GM18873 (cell line): ENCODE results near the gene NTMT1.
"Not testable (repeated sequence)": the region's sequence is repeated elsewhere in the genome, so short reads cannot be mapped to it uniquely, and the experiment has no call there.

Experiments used
- ATAC-seq: cut with Tn5 transposase; IDR thresholded peaks from one replicate; pipeline ENCODE4 v1.9.1; 2021; ENCODE audit warnings: mild to moderate bottlenecking, moderate library complexity, moderate number of reproducible peaks; ENCODE audit not compliant: unreplicated experiment, low FRiP score

Gene NTMT1

GRCh38 chr9:129649726-129650679 lies 24.0 kb downstream of the NTMT1 start:
- ATAC-seq, result no peak

- no peak for ATAC-seq
Measured at GRCh38 chr9:129650680-129651235, 24.8 kb downstream of the NTMT1 start.

DNA sequence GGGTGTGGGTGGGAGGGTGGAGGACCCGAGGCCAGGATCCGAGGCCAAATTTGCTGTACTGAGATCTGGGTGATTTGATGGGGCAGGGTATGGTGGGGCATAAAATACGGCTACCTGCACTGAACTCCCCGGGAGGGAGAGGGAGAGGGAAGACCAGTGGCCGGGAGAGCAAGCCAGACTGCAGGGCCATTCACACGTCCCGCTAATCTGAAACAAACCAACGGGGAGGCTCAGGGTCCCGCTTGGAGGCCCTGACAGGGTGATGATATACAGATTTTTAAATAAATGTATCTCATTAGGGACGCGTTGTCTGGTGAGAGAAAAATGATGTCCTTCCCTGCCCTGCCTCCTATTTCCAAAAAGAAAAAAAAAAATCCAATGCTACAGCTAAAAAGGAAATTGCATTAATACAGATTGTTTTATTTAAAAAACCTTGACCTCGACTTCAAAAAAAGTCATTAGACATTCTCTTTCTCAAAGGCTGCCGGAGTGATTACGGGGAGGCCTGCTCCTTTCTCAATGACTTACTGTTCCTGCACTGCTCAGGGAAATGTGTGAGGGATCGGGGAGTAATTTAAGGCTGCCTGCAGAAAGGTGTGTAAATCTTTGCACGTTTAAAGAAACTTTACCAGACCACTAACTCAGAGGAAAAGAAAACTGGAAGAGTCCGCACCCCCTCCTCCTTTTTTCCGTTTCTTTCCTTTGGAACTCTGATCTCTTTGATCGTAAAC lies 28.0 kb downstream of the NTMT1 start:
- ATAC-seq, result no peak

GRCh38 chr9:129654554-129655040 lies 28.6 kb downstream of the NTMT1 start:
- ATAC-seq, result no peak

DNA sequence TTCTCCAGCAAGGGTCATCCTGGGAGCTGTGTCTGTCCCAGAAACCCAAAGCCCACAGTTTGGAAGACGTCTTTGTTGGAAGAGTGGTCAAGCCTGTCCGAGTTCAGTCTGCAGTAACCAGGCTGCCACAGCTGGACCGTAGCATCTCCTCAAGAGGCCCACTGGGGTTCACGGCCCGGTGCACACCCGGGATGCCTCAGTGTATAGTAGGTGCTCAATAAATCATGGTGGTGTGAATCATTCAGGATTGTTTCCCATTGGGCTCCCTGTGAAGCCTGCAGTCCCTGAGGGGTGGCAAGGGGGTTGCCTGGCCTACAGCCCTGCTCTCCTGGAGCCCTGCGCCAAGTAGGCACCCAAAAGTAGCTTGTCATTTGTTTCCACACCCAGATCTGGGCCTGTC lies 29.2 kb downstream of the NTMT1 start:
- no peak for ATAC-seq

DNA sequence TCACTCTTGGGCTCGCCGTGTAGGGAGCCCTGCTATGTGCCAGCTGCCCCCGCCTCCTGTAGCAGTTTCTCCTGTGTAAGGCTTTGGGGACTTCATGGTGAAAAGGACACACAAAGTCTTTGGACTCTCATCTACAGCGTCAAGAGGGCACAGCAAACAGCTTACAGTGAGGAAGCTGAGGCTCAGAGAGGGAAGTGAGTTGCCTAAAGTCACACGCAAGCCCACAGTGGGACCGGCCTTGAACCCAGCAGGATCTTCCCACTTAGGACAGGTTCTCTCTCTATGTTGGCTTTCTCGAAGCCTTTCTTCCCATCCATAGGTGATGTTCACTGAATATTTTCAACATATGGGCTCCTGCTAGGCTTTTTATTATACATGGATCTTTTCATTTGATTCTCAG lies 29.7 kb downstream of the NTMT1 start:
- ATAC-seq, result no peak

- ATAC-seq, result no peak
Measured at GRCh38 chr9:129656795-129657390, 30.9 kb downstream of the NTMT1 start.

- ATAC-seq, result no peak
Measured at GRCh38 chr9:129661029-129661428, 35.1 kb downstream of the NTMT1 start.

DNA sequence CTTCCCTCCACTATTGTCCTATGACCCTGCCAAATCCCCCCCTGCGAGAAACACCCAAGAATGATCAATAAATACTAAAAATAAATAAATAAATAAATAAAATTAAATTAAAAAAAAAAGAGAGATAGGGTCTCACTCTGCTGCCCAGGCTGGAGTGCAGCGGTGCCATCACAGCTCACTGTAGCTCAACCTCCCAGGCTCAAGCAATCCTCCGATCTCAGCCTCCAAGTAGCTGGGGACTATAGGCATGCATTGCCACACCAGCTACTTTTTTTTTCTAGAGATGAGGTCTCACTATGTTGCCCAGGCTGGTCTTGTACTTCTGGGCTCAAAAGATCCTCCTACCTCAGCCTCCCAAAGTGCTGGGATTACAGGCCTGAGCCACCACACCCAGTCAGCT lies 36.3 kb downstream of the NTMT1 start:
- ATAC-seq, result not testable (repeated sequence)

- ATAC-seq, result no peak
Measured at GRCh38 chr9:129664746-129665388, 38.9 kb downstream of the NTMT1 start.

DNA sequence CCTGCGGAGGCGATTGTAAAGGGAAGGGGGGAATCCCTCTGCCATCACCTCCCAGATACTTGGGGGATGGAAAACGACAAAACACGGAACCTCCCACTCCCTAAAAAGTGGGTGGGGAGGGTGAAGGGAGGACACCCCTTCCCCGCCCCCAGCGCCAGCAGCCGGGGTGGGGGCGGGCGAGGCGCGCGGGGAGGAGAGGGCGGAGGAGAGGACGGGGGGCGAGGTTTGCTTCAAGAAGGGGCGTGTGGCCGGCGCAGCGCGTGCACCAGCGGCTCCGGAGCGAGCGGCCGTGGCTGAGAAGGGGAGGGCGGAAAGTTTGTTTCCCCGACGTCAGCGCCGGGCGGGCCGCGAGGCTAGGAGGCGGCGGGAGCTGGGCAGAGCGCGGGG lies 39.4 kb downstream of the NTMT1 start, which contains the start of gene PRRX2:
Gene PRRX2 (plus strand): TSS at position 259 of the 387 bp plus-strand sequence. CDS start 221 bp downstream, outside the sequence.
- ATAC-seq, result no peak

DNA sequence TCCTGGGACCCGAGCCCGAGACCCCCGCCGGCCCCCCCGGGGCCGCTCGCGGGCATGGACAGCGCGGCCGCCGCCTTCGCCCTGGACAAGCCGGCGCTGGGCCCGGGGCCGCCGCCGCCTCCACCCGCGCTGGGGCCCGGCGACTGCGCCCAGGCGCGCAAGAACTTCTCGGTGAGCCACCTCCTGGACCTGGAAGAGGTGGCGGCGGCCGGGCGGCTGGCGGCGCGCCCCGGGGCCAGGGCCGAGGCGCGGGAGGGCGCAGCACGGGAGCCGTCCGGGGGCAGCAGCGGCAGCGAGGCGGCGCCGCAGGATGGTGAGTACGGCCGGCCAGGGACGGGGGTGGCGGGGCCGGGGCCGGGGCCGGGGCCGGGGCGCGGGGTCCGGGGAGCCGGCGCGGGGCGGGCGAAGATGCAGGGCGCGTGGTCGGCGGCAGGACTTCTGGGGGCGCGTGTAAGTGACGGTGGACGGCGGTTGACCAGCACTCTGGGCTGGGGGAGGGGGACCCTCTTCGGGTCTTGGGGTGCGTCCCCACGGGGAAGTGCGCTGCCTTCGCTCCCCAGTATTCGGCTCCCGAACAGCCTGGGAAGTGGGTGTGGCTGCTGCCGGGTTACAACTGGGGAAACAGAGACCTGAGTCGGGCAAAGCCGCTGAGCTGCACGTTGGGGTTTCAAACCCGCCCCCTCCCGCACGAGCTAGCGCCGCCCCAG lies 40.0 kb downstream of the NTMT1 start:
- ATAC-seq, result no peak

DNA sequence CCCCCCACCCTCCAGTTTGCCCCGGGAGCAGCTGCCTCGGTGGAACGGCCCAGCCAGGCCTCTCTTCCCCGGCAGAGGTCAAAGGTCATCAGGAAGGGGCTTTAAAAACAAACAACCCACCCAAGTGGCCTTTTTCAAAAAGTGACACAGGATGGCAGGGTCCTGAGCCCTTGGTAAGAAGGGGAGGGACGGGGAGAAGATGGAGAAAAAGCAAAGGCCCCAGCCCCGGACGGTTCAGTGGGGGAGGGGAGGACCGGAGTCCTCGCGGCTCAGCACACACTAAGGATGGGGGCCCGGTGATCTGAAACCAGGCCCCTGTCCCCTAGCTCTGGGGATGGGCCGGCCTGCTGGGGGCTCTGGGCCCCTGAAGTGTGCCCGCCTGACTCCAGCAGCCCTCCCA lies 40.6 kb downstream of the NTMT1 start:
- ATAC-seq, result no peak

DNA sequence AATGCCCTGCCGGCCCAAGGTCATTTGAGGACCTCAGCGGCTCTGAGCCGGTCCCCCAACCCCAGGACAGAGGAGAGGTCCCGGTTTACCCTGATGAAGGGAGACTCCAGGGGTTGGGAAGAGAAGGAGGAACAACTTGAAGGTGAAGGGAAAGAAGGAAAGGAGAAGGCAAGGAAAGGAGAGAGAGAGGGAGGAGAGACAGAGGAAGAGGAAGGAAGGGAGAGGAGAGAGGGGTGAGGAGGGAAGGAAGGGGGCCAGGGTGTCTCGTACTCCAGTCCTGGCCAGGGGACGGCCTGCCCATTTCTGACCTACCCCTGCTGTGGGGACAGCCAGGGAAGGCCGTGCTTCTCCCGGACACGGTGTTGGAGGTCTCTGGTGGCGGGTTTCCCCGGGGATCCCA lies 41.4 kb downstream of the NTMT1 start:
- no peak for ATAC-seq

GRCh38 chr9:129667850-129668249 lies 41.9 kb downstream of the NTMT1 start:
- ATAC-seq, result no peak

DNA sequence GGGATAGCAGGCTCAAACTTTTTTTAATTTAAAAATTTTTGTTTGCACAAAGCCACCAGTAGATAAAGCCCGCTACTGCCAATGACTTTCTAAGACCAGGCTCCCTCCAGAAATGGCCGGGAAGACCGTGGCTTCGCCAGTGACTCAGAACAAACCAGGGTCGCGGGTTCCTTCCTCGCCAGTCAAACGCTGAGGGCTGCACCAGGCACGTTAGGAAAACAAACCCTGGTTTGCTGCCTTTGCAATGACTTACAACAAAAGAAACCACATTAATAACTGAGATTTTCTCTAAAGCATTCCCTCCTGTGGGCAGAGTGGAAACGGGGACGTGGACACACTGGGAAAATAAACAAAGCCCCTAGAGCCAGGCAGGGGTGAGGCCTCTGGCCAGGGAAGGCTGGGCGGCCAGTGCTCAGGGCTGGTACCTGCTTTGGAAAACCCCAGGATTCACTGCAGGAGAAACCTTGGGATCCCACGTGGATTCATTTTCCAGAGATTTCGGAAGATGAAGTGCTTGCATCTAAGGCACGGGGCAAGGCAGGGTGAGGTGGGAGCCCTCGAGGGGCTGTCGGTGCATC lies 43.3 kb downstream of the NTMT1 start:
- ATAC-seq, result no peak

GRCh38 chr9:129669946-129670345 lies 44.0 kb downstream of the NTMT1 start:
- no peak for ATAC-seq

DNA sequence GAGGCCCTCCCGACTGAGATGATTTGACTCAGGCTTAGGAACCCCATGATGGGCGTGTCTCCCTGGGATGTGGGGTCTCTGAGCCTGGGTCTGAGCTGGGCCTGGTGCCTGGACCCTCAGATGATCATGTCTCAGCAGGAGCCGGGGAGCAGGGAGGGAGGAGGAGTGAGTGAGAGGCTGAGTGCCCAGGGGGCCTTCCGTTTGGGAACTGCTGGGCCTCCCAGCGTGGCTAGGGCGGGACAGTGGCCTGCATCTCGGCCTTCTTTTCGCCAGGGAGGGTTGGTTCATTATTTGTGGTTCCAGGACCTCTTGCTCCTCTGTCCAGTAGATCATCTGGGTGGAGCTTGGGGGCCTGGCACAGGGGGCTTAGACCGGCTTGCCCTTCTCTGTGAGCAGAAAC lies 45.1 kb downstream of the NTMT1 start:
- no peak for ATAC-seq

- no peak for ATAC-seq
Measured at GRCh38 chr9:129671519-129671918, 45.6 kb downstream of the NTMT1 start.
